Renal cortex interstitium (tissue), 11 donors: ENCODE measurements around the gene MEGF11. TPM values are rescaled to one million over a fixed set of nuclear protein-coding genes. Genes with fewer than 3 reads are reported as not detected.

Source experiments
- DNase-seq, 11 donors: peaks; one replicate each; pipeline ENCODE4 v3.0.0-alpha.2; 2013; ENCODE audit warnings: low read depth in 9 of 11, low spot score in 4 of 11; ENCODE audit errors: extremely low read depth in 1 of 11
- polyA plus RNA-seq, 3 donors: library from polyadenylated mRNA; unstranded; fragments of 120-200 nt; gene quantifications; one replicate each; pipeline ENCODE4 v1.2.1, GENCODE V29; 2013; ENCODE audit not compliant: insufficient read length in 3 of 3

The MEGF11 gene
- polyA plus RNA-seq, 3 donors = 1.6 to 3.3 (median 2.3) TPM

DNA sequence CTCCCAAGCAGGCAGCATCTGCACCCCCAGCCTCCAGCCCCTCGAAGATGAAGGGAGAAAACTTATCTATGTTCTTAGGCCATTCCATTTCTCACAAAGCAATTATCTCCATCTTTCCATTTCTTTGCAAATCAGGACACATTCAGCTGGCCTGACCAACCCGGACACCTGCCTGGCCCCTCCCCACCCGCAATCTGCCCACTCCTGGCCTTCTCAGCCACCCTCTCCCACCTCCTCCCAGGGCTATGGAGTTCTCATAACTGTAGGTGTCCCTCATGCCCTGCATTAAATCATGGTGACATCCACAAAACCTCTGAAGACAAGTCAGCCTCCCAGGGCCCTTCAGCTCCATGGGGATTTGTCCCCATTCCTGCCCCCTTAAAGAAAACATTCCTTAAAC lies 119.3 kb downstream of the MEGF11 start:
- no peak for DNase-seq

- no peak for DNase-seq
These were observed 120.2 kb downstream of the MEGF11 start for GRCh38 chr15:66133247-66133885.

- no peak for DNase-seq
These were observed 121.2 kb downstream of the MEGF11 start for GRCh38 chr15:66132251-66132816.

- DNase-seq = no peak
These were observed 121.7 kb downstream of the MEGF11 start for GRCh38 chr15:66131831-66132230.

DNA sequence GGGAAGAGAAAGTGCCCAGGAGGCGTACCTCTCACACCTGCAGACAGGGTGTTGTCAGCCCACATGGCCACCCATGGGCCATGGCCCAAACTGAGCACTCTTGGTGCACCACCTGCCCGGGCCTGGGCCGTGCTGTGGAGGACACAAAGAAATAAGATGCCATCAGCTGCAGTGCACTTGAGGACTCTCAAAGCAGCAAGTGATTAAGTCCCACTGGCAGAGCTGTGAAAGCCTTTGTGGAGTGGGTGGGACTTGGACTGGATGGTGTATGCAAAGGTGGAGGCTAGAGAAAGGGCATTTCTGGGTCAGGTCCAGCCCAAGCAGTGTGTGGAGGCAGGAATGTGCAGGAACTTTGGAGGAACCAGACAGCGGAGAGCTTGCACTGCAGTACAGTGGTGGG lies 122.3 kb downstream of the MEGF11 start:
- no peak for DNase-seq

- no peak for DNase-seq
These were observed 123.0 kb downstream of the MEGF11 start for GRCh38 chr15:66130496-66131034.

DNA sequence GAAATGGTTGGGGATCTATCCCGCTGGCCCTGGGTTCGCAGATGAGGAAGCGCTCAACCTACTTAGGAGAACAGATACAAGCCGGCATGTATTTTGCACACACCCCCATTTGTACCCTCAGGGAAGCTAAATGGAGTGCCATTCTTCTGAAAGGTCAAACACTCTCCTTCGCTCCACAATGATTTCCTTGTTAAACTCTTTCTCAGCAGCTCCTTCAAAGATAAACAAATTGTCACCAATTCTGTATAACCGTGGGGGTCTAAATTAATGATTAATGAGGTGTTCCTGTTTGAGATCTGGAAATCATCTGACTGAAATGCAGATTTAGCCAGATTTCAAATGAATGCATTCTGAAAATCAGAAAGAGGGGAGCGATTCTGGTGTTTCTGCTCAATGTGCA lies 124.0 kb downstream of the MEGF11 start:
- no peak for DNase-seq

GRCh38 chr15:66128116-66128680 lies 125.4 kb downstream of the MEGF11 start:
- DNase-seq = no peak

DNA sequence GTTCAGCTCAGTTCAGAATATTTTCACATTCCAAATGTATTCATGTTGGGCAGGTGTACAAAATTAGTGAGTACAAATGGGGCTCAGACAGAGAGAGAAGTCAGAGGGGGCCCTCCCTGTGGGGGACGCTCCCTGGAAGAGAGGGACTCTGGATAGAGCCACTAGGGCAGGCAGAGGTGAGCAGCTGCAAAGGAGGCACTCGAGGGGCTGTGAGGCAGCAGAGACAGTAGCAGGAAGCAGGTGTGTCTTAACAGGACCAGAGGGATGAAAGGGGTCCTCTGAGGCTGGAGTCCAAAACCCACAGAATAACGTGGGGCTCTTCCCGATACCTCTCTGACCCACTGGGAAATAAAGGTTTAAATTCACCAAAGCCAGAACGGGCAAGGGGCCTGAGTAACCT lies 127.1 kb downstream of the MEGF11 start:
- no peak for DNase-seq

- DNase-seq = peak in 1 of 11 donors; percentile 18
These were observed 127.5 kb downstream of the MEGF11 start for GRCh38 chr15:66126031-66126441.

DNA sequence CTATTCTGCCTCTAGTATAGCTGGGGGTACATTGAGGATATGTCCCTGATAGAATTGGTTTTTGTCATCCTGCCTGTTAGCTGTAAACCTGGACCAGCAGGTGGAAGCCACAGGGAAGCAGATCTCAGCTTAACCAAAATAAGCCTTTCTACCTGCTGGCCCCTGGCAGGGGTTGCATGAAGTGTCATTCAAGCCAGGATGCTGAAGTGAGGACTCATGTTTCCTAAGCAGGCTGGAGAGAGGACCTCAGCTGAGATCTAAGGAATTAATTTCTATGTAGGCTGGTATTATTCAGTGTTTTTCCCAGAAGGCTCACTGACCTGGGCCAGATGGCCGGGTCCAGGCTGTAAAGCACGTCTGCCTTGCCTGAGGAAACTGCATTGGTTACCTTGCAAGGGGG lies 128.9 kb downstream of the MEGF11 start:
- DNase-seq = no peak

DNA sequence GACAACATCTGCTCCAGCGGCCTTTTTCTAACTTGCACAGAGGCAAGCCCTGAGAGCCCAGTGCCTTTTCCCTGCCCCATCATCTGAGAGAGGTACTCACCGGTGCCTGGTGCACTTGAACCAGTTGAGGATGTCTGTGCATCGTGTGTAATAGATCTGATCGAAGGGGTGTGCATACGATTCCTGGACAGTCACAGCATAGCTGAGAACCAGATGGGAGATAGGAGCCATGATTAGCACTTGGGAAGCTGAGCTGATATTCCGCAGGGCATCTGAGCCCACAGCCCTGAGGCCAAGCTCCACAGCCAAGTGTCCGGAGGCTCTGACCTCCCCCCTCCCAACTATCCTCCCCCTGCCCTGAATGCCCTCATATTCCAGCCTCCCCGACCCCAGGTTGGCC lies 129.8 kb downstream of the MEGF11 start:
- no peak for DNase-seq

DNA sequence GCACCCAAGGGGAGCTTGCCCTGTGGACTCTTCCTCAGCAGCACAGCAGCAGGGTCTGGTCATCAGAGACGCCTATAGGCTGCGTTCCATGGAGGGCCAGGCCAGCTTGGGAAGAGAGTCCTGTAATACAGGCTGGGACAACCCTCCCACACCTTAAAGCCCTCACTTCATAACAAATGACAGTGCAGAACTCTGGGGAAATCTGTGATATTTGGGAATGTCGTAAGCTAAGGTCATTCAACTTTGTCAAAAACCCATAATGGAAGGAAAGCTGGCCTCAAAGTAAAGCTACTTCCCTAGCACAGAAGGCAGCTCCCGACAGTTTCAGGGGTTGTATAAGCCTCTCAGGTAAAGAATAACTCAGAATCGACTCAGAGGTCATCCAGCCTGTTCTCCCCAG lies 133.1 kb downstream of the MEGF11 start:
- no peak for DNase-seq

DNA sequence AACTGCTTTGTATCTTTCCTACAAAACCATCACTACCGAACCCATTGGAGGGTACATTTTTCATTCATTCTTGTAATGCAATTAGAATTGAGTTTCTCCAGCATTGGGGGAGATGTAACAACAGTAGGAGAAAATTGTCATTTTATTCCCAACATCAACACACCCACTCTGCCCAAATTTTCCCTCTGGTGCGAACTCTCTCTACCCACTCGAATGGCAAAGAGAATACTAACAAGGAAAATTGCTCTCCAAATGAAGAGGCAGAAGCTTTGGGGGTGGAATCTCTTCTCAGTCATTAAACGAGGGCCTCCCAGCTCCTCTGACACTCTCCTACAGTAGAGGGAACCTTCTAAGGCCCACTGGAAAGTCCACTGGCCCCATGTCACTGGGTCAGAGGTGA lies 135.7 kb downstream of the MEGF11 start:
- no peak for DNase-seq

GRCh38 chr15:66115568-66116206 lies 137.9 kb downstream of the MEGF11 start:
- no peak for DNase-seq

DNA sequence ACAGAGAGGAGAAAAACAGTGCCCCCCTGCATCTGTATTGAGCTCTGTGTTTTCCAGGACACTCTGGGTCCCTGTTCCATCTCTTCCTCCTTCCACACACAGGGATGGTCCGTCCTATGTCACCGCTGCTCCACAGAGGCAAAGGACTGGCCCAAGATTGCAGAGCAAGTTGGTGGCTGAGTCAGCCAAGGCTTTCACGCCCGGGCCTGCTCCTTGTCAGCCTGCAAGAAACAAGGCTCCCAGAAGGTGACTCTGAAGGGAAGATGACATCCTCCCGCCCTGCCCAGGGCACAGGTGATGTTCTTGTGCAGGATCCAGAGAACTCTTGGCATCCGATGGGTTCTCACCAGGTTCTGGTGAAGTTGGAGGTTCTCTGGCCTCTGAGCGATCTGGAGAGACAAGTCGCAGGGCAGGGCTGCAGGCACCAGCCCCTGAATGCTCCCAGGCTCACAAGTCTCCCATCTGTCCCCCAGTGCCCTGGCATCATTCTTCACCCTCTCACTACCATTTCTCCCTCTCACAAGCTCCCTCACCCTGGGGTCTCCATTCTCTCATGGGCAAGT lies 138.6 kb downstream of the MEGF11 start:
- DNase-seq = no peak

DNA sequence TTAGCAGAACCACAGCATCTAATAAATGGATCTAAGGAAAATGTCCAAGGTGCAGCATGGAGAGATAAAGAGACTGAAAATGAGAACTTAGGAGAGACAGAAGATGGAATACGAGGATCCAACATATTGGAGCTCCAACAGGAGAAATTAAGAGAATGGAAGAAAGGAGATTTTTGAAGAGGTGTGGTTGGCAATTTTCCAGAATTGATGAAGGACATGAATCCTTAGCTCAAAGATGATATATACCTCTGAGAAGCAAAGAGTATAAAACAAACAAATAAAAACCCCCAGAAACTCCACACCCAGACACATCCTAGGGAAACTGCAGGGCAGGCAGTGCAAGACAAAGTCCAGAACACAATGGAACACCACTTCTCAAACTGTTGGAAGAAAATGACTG lies 141.2 kb downstream of the MEGF11 start:
- DNase-seq = no peak

- DNase-seq = no peak
These were observed 142.2 kb downstream of the MEGF11 start for GRCh38 chr15:66111363-66111762.

DNA sequence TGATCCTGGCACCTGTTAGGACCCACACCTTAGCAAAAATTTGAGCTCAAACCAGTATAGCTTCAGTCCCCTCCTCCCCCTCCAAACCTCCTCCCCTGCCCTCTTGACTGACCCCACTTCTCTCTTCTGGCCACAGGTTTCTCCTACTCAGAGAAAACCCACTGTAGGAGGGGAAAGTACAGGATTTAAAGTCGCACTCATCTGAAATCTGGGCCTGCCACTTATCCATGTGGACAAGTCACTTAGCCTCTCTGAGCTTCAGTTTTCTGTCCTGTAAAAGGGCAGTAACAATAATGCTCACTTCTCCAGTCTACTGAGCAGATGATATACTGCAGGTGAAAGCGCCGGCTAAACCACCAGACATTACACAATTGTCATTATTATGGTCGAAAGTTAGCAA lies 142.7 kb downstream of the MEGF11 start:
- no peak for DNase-seq

GRCh38 chr15:66109826-66110225 lies 143.7 kb downstream of the MEGF11 start:
- no peak for DNase-seq
